ENCODE measurements around the gene CSF2.

CSF2 gene

DNA sequence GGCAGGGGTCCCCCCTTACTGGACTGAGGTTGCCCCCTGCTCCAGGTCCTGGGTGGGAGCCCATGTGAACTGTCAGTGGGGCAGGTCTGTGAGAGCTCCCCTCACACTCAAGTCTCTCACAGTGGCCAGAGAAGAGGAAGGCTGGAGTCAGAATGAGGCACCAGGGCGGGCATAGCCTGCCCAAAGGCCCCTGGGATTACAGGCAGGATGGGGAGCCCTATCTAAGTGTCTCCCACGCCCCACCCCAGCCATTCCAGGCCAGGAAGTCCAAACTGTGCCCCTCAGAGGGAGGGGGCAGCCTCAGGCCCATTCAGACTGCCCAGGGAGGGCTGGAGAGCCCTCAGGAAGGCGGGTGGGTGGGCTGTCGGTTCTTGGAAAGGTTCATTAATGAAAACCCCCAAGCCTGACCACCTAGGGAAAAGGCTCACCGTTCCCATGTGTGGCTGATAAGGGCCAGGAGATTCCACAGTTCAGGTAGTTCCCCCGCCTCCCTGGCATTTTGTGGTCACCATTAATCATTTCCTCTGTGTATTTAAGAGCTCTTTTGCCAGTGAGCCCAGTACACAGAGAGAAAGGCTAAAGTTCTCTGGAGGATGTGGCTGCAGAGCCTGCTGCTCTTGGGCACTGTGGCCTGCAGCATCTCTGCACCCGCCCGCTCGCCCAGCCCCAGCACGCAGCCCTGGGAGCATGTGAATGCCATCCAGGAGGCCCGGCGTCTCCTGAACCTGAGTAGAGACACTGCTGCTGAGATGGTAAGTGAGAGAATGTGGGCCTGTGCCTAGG lies at the start of gene CSF2:
CSF2 (plus strand) TSS at position 559 of the 783 bp plus-strand sequence; CDS start at position 594, 35 bp downstream.
- Mint-ChIP-seq H3K4me1 (peaks cover 93% of the 10 kb centered on the region), H3K9me3 (no peaks in the 10 kb centered on the region), H3K36me3 (peaks cover 53% of the 10 kb centered on the region), H3K27ac (peak within 1 kb of the TSS; percentile 94), H3K4me3 (peak within 1 kb of the TSS; percentile 74)
- DNase-seq (ENCODE audit: low spot score in 2 of 2) = no peak
- ATAC-seq = peak; percentile 49

DNA sequence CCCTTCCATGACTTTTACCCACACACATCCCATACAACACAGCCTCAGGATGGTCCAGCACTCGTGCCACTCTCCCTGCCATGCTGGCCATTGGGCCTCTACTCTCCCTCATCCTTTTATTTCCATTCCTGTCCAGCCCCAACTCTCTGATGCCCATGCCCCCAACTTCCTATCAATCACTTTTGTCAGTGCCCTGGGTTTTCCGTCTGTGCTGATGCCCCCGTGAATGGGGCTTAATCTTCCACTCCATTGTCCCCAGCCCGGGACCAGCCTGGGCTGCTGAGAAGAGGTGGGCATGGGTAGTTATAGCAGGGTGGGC lies 49.5 kb upstream of the CSF2 start:
- H3K9me3 Mint-ChIP-seq = no peaks in the 10 kb centered on the region
- no peak overlapping the region for H3K4me3 Mint-ChIP-seq
- no peak for ATAC-seq
- peaks cover 6% of the 10 kb centered on the region for H3K36me3 Mint-ChIP-seq
- DNase-seq (ENCODE audit: low spot score in 2 of 2) = no peak
- H3K27ac Mint-ChIP-seq = no peak overlapping the region
- peaks cover 22% of the 10 kb centered on the region for H3K4me1 Mint-ChIP-seq

DNA sequence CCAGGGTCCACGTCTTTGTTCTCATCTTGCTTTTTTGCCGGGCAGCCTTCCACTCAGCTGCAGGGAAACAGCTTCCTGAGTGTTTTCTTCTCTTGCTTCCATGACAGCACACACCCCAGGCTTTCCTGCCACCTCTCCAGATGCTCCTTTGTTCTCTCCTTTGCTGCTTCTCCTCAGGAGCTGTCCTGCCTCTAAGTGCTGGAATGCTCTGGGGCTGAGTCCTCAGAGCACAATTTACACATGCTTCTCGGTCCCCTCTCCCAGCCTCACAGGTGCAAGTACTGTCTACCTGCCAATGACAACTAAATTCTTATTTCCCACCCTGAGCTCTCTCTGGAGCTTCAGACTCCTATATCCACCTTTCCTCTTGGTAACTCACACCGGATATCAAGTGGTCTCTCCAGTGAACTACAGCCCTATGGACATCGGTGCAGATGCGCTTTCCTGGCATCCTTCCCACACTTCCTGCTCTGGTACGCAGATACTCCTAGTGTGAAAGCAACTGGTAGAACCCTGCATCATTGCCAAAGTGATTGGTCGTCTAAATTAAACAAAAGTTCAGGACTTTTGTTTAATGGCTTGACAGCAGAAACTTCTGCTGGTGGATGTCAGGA lies 48.7 kb upstream of the CSF2 start:
- Mint-ChIP-seq H3K4me1 (peaks cover 21% of the 10 kb centered on the region), H3K27ac (no peak overlapping the region), H3K4me3 (no peak overlapping the region), H3K36me3 (peaks cover 5% of the 10 kb centered on the region), H3K9me3 (no peaks in the 10 kb centered on the region)
- ATAC-seq (no peak), DNase-seq (ENCODE audit: low spot score in 2 of 2) (no peak)

DNA sequence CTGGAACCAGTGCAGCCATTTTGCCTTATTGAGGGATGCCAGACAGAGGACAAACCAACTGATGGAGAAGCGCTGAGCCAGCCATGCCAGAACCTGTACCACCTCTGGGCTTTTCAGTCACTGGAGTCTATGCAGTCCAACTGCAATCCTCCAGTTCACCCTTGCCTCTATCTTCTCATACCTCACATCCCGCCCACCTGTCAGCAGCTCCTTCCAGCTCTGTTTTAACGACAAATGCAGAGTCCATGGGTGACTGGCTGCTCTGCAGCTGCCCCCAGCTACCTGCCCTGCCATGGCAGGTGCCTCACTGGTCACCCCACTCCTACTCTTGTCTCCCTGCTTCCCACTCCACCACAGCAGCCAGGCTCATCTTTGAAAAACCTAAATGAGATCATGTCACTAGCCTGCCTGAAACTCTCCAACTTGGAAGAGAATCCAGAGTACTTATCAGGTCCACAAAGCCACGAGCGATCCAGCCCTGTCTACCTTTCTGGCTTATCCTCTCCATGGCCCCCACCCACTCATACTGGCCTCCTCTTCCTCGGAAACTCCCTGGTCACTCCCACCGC lies 48.1 kb upstream of the CSF2 start:
- Mint-ChIP-seq H3K4me3 (no peak overlapping the region), H3K27ac (no peak overlapping the region), H3K36me3 (no peaks in the 10 kb centered on the region), H3K4me1 (peaks cover 18% of the 10 kb centered on the region), H3K9me3 (no peaks in the 10 kb centered on the region)
- ATAC-seq (no peak), DNase-seq (ENCODE audit: low spot score in 2 of 2) (no peak)

DNA sequence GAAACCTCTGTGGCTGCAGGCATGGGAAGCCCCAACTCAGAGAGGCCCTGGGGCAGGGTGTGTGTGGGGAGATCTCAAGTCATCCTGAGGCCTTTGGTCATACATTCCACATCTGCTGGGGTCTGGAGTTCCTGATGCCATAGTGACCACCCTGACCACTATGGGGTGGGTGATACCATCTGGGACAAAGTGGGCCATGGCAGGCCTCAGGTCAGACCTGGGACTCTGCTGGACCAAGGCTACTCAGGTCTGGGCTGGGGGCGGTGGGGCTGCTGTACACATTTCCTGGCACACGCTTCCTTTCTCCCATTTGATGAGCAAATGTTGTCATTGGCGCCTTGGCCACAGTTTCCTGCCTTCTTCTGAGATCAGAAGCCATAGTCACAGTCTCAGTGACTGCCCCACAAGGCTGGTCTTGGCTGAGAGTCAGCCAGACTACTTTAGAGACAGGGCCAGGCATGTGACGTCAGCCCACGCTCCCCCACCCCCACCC lies 47.0 kb upstream of the CSF2 start:
- Mint-ChIP-seq H3K4me1 (peaks cover 9% of the 10 kb centered on the region), H3K27ac (peak overlapping the region; percentile 79), H3K9me3 (no peaks in the 10 kb centered on the region), H3K36me3 (no peaks in the 10 kb centered on the region), H3K4me3 (peak overlapping the region; percentile 43)
- peak; percentile 91 for ATAC-seq
- peak in 1 of 2 donors; percentile 65 for DNase-seq (ENCODE audit: low spot score in 2 of 2)

DNA sequence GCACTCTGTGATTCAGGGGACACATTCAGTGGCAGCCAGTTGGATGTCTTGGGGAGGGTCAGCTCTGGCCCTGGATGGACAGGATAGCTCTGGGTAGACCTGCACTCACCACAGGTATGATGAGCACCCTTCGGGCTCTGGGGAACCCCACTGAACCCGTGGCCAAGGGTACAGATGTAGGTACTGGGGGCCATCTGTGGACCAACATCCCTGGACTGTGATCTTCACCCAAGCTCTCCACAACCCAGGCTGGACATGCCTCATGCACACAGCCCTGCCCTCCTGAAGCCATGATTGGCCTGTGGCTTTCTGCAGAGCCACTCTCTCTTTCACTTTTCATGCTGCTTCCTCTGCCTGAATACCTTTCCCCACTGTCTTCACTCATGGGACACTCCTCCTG lies 46.6 kb upstream of the CSF2 start:
- ATAC-seq (peak; percentile 41), DNase-seq (ENCODE audit: low spot score in 2 of 2) (peak in 1 of 2 donors; percentile 57)
- no peaks in the 10 kb centered on the region for H3K9me3 Mint-ChIP-seq
- peak overlapping the region; percentile 79 for H3K27ac Mint-ChIP-seq
- peak overlapping the region; percentile 43 for H3K4me3 Mint-ChIP-seq
- no peaks in the 10 kb centered on the region for H3K36me3 Mint-ChIP-seq
- peaks cover 9% of the 10 kb centered on the region for H3K4me1 Mint-ChIP-seq

DNA sequence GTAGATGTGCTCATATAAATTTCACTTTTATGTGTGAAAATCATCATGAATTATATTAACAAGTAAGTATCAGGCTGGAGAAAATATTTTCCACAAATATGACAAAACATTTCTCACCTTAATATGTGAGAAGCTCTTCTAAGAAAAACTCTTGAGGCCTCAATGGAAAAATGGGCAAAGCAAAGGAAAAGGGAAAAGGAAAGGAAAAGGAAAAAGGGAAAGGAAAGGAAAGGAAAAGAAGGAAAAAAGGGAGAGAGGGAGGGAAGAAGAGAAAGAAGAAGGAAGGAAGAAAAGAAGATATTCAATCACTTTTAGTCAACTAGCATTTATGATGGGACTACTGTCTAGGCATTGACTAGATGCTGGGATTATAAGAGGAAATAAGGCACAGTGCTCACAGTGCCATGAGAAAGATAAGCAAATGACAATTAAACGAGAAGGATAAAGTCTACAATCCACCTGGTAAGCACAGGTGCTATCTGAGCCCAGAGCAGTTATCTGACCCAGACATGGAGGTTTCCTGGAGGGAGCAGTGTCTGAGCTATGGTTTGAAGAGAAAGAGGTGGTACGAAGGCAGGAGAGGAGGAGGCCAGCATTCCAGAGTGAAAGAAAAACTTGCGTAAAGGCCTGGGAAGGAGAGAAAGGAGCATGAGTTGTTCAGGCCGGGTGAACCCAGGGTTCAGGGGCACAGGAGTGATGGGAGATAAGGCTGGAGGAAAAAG lies 43.8 kb upstream of the CSF2 start:
- H3K4me1 Mint-ChIP-seq = peaks cover 9% of the 10 kb centered on the region
- H3K9me3 Mint-ChIP-seq = peaks cover 10% of the 10 kb centered on the region
- ATAC-seq = no peak
- no peaks in the 10 kb centered on the region for H3K36me3 Mint-ChIP-seq
- peak overlapping the region; percentile 4 for H3K27ac Mint-ChIP-seq
- H3K4me3 Mint-ChIP-seq = no peak overlapping the region
- DNase-seq (ENCODE audit: low spot score in 2 of 2) = no peak

DNA sequence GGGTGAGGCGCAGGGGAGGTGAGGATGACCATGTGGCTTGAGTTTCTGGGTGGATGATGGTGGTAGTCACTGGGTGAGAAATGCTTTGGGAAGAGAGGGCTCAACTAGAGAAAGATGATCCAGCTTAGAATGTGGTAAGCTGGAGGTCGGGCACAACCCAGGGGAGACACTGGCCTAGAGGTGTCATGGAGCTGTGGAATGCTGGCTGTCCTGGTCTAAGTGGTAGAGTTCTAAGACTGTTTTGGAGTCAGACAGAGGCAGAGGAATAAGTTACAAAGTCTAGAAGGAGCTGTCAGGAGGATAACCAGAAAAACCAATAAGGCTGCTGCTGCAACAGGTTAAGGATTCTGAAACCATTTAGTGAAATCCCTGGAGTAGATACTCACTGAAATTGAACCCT lies 43.0 kb upstream of the CSF2 start:
- no peak for ATAC-seq
- H3K4me3 Mint-ChIP-seq = no peak overlapping the region
- peak overlapping the region; percentile 4 for H3K27ac Mint-ChIP-seq
- H3K36me3 Mint-ChIP-seq = no peaks in the 10 kb centered on the region
- H3K9me3 Mint-ChIP-seq = peaks cover 10% of the 10 kb centered on the region
- peaks cover 9% of the 10 kb centered on the region for H3K4me1 Mint-ChIP-seq
- DNase-seq (ENCODE audit: low spot score in 2 of 2) = no peak

DNA sequence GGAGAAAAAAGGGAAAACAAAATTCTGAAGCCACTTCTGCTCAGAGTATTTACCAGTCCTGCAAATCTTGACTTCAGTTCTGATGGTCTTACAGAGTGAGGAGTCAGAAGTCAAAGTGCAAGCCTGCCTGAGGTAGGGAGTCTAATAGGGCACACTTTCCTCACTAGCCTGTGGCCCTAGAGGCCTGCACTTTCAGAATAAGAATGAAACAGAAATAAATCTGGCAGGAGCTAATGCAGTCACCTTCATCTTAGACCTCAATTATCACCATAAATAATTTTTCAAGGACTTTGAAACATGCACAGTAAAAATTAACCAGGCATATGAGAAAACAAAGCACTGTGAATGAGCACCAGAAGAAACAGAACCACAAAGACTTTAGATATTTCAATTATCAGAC lies 41.4 kb upstream of the CSF2 start:
- peaks cover 10% of the 10 kb centered on the region for H3K9me3 Mint-ChIP-seq
- H3K4me3 Mint-ChIP-seq = no peak overlapping the region
- DNase-seq (ENCODE audit: low spot score in 2 of 2) (no peak), ATAC-seq (no peak)
- no peak overlapping the region for H3K27ac Mint-ChIP-seq
- no peaks in the 10 kb centered on the region for H3K36me3 Mint-ChIP-seq
- peaks cover 12% of the 10 kb centered on the region for H3K4me1 Mint-ChIP-seq

DNA sequence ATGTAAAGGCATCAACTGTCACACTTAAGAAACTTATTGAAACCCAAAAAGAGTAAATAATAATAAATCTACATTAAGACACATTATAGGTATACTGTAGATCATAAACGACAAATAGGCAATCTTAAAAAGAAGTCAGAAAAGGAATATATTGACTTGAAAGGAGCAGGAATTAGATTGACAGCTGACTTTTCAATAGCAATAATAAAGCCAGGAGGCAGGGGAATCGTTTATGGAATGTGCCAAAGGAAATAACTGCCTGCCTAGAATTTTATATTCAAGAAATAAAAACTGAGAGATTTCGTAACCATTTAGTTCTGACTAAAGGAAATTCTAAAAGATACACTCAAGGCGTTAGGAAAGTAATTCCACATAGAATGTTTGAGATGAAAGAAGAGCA lies 40.5 kb upstream of the CSF2 start:
- H3K27ac Mint-ChIP-seq = no peak overlapping the region
- H3K36me3 Mint-ChIP-seq = no peaks in the 10 kb centered on the region
- H3K4me3 Mint-ChIP-seq = no peak overlapping the region
- ATAC-seq (no peak), DNase-seq (ENCODE audit: low spot score in 2 of 2) (no peak)
- peaks cover 20% of the 10 kb centered on the region for H3K4me1 Mint-ChIP-seq
- peaks cover 13% of the 10 kb centered on the region for H3K9me3 Mint-ChIP-seq

DNA sequence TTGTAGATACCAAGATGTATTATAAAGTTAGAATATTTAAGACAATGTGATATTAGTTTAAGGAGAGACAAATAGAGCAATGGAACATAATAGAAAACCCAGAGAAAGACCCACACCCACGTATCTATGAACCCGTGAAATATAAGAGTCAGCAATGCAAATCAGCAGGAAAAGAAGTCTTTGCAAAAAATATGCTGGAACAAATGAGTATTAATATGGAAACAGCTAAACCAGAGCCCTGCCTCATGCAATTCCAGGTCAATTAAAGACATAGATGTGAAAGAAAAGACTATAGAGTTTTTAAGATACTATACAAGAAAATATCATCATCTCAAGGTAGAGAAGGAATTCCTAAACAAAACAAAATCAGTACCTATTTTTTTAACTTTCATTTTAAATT lies 36.2 kb upstream of the CSF2 start:
- H3K4me3 Mint-ChIP-seq = no peak overlapping the region

DNA sequence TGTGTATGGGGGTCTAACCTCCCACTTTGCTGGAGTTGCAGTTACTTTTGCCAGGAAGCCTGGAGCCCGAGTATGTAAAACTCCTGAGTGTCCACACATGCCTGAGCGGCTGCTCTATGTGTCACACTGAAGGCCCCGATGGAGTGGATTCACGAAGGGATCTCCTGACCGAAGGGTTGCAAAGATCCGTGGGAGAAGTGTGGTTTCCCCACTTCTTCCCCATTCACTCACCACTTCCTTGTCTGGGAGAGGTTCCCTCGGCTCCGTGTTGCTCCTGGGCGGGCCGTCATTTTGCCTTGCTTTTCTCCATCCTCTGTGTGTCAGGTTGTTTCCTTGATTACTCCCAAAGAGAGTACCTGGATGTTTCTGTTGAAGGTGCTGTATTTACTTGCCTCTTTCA lies 29.4 kb upstream of the CSF2 start:
- Mint-ChIP-seq H3K36me3 (no peaks in the 10 kb centered on the region), H3K27ac (no peak overlapping the region), H3K4me1 (no peaks in the 10 kb centered on the region), H3K9me3 (no peaks in the 10 kb centered on the region), H3K4me3 (no peak overlapping the region)
- DNase-seq (ENCODE audit: low spot score in 2 of 2) (no peak), ATAC-seq (no peak)

More for the DNA sequence above, 36.2 kb upstream of the CSF2 start:
- DNase-seq (ENCODE audit: low spot score in 2 of 2) (no peak), ATAC-seq (no peak)
- H3K4me1 Mint-ChIP-seq = peaks cover 11% of the 10 kb centered on the region
- H3K9me3 Mint-ChIP-seq = peaks cover 13% of the 10 kb centered on the region
- H3K36me3 Mint-ChIP-seq = no peaks in the 10 kb centered on the region
- no peak overlapping the region for H3K27ac Mint-ChIP-seq

DNA sequence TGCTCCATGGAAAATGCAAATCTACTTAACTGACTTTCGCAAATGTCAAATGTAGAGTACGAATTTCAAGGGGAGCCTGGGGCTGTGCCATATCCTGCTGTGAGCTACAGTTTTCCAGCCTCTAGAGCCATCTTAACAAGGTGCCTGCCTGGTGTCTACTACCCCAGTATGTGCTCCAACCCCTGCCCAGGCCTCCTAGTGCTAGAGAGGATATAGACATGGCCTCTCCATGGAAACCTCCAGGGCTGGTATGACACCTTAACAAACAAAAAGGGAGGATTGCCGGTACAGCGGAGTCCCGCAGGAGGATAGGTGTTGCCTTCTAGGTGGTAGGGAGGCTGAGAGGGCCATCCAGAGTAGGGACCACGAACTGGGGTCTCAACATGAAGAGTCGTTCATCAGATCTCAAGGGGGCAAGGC lies 26.7 kb upstream of the CSF2 start:
- peak in 1 of 2 donors; percentile 41 for DNase-seq (ENCODE audit: low spot score in 2 of 2)

DNA sequence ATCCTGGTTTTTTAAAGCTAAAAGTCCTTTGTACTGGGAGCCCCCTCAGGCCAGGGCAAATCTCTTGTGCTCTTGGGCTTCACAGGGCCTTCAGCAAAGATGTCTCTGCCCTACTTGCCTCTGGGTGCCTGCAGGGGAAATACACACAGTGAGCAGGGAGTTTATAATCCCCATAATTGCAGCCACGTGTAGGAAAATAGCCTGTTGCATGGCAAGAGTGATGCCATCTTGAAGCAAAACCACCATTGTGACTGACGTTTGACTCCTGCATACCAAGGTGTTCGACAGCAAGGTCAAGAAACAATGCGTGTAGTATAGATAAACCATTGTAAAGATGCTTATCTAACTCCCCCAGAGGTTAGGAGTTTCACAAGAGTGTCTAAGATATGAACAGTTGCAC lies 24.5 kb upstream of the CSF2 start:
- no peak overlapping the region for H3K4me3 Mint-ChIP-seq
- H3K36me3 Mint-ChIP-seq = no peaks in the 10 kb centered on the region
- H3K4me1 Mint-ChIP-seq = peaks cover 8% of the 10 kb centered on the region
- no peak overlapping the region for H3K27ac Mint-ChIP-seq
- DNase-seq (ENCODE audit: low spot score in 2 of 2) = no peak
- ATAC-seq = no peak
- no peaks in the 10 kb centered on the region for H3K9me3 Mint-ChIP-seq

More for the DNA sequence above, 26.7 kb upstream of the CSF2 start:
- Mint-ChIP-seq H3K4me3 (no peak overlapping the region), H3K36me3 (no peaks in the 10 kb centered on the region), H3K4me1 (no peaks in the 10 kb centered on the region), H3K27ac (no peak overlapping the region), H3K9me3 (no peaks in the 10 kb centered on the region)
- no peak for ATAC-seq

DNA sequence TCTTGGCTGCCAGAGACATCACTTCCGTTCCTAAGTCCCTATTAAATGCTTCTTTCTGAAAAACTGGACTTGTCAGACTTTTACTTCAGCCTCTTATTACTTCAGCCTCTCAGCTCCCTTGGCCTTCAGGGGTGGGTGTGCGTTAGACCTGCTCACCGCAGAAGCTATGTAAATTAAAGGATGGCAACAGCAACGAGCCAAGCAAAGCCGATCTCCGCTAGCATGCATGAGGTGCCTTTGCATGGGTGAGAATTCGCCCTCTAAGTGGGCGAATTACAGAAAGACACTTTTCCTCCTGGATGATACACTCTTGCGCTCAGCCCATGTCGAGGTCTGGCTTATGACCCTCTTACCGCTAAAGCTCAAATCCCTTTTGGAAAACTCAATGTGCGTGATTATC lies 24.0 kb upstream of the CSF2 start:
- H3K9me3 Mint-ChIP-seq = no peaks in the 10 kb centered on the region
- ATAC-seq (no peak), DNase-seq (ENCODE audit: low spot score in 2 of 2) (no peak)
- no peak overlapping the region for H3K4me3 Mint-ChIP-seq
- H3K27ac Mint-ChIP-seq = no peak overlapping the region
- H3K36me3 Mint-ChIP-seq = no peaks in the 10 kb centered on the region
- peaks cover 13% of the 10 kb centered on the region for H3K4me1 Mint-ChIP-seq
